Liver (tissue), 9 donors: ENCODE measurements around the gene PDE4D. TPM values are rescaled to one million over a fixed set of nuclear protein-coding genes. Genes with fewer than 3 reads are reported as not detected.

Experiments used
- DNase-seq: peaks from one replicate; pipeline ENCODE4 v3.0.0-alpha.2; 2017; ENCODE audit warnings: low spot score
- H3K27ac ChIP-seq, 2 donors: one replicate each; pipeline ENCODE4 v1.7.0; 2013; ENCODE audit warnings: inconsistent platforms in 2 of 2, low read length in 2 of 2, control low read depth in 1 of 2, low read depth in 1 of 2, mild to moderate bottlenecking in 1 of 2
- H3K27me3 ChIP-seq, 4 donors: one replicate each; pipeline versions ENCODE4 v1.6.1 to v1.7.0; 2013; ENCODE audit warnings: low read length in 3 of 4, inconsistent platforms in 1 of 4, mild to moderate bottlenecking in 1 of 4, moderate library complexity in 1 of 4; ENCODE audit not compliant: control insufficient read depth in 4 of 4, insufficient read depth in 4 of 4
- H3K36me3 ChIP-seq, 4 donors: one replicate each; pipeline versions ENCODE4 v1.6.1 to v1.7.0; 2013; ENCODE audit warnings: low read length in 3 of 4, mild to moderate bottlenecking in 3 of 4, low read depth in 1 of 4, moderate library complexity in 1 of 4; ENCODE audit not compliant: control insufficient read depth in 4 of 4, insufficient read depth in 3 of 4
- H3K4me1 ChIP-seq, 4 donors: one replicate each; pipeline versions ENCODE4 v1.6.1 to v1.7.0; 2013; ENCODE audit warnings: low read length in 3 of 4, mild to moderate bottlenecking in 3 of 4, moderate library complexity in 1 of 4; ENCODE audit not compliant: control insufficient read depth in 4 of 4, insufficient read depth in 4 of 4
- H3K4me3 ChIP-seq, 3 donors: one replicate each; pipeline versions ENCODE4 v1.6.1 to v1.7.0; 2013; ENCODE audit warnings: low read length in 3 of 3, control low read depth in 1 of 3, low read depth in 1 of 3, mild to moderate bottlenecking in 1 of 3
- H3K9ac ChIP-seq, 2 donors: one replicate each; pipeline ENCODE4 v1.7.0; 2013; ENCODE audit warnings: low read length in 2 of 2, mild to moderate bottlenecking in 2 of 2, moderate library complexity in 2 of 2, control low read depth in 1 of 2, low read depth in 1 of 2
- H3K9me3 ChIP-seq, 4 donors: one replicate each; pipeline versions ENCODE4 v1.6.1 to v1.7.0; 2013; ENCODE audit warnings: low read length in 3 of 4; ENCODE audit not compliant: control insufficient read depth in 4 of 4
- ATF3 ChIP-seq: IDR thresholded peaks from 2 replicates; pipeline ENCODE4 v1.6.1; 2016; ENCODE audit warnings: antibody characterized with exemption
- CTCF ChIP-seq: fragments of 150-350 bp; IDR thresholded peaks from 2 replicates; pipeline ENCODE4 v1.5.1; 2017; ENCODE audit warnings: improper control_type of control experiment, low read depth, low read length; ENCODE audit not compliant: missing input control
- EGR1 ChIP-seq, 2 donors: IDR thresholded peaks; 2 replicates each; pipeline ENCODE4 v1.6.1; 2016 to 2018; ENCODE audit warnings: antibody characterized with exemption in 2 of 2, low read depth in 2 of 2
- FOXA1 ChIP-seq: IDR thresholded peaks from 2 replicates; pipeline ENCODE4 v1.6.1; 2016; ENCODE audit warnings: antibody characterized with exemption
- FOXA2 ChIP-seq: IDR thresholded peaks from 2 replicates; pipeline ENCODE4 v1.6.1; 2016; ENCODE audit warnings: antibody characterized with exemption
- GABPA ChIP-seq, 2 donors: IDR thresholded peaks in 1 of 2; conservative IDR thresholded peaks in 1 of 2; 2 replicates each; pipeline ENCODE4 v1.6.1; 2016; ENCODE audit warnings: antibody characterized with exemption in 2 of 2, mild to moderate bottlenecking in 1 of 2, moderate library complexity in 1 of 2
- HNF4A ChIP-seq, 2 donors: conservative IDR thresholded peaks; 2 replicates each; pipeline ENCODE4 v1.6.1; 2016; ENCODE audit warnings: antibody characterized with exemption in 2 of 2, mild to moderate bottlenecking in 2 of 2
- HNF4G ChIP-seq: IDR thresholded peaks from 2 replicates; pipeline ENCODE4 v1.6.1; 2016; ENCODE audit warnings: antibody characterized with exemption
- JUND ChIP-seq, 2 donors: IDR thresholded peaks; 2 replicates each; pipeline ENCODE4 v1.6.1; 2016; ENCODE audit warnings: antibody characterized with exemption in 2 of 2
- MAX ChIP-seq: IDR thresholded peaks from 2 replicates; pipeline ENCODE4 v1.6.1; 2016; ENCODE audit warnings: antibody characterized with exemption
- NR2F2 ChIP-seq: IDR thresholded peaks from 2 replicates; pipeline ENCODE4 v1.6.1; 2016; ENCODE audit warnings: antibody characterized with exemption
- RAD21 ChIP-seq, 2 donors: IDR thresholded peaks; 2 replicates each; pipeline ENCODE4 v1.6.1; 2016; ENCODE audit warnings: antibody characterized with exemption in 2 of 2, mild to moderate bottlenecking in 2 of 2
- REST ChIP-seq: IDR thresholded peaks from 2 replicates; pipeline ENCODE4 v1.6.1; 2016; ENCODE audit warnings: antibody characterized with exemption, mild to moderate bottlenecking
- RXRA ChIP-seq, 2 donors: IDR thresholded peaks; 2 replicates each; pipeline ENCODE4 v1.6.1; 2017 to 2018; ENCODE audit warnings: antibody characterized with exemption in 2 of 2, mild to moderate bottlenecking in 1 of 2
- TAF1 ChIP-seq: conservative IDR thresholded peaks from 2 replicates; pipeline ENCODE4 v1.6.1; 2016; ENCODE audit warnings: antibody characterized with exemption, mild to moderate bottlenecking
- YY1 ChIP-seq: IDR thresholded peaks from 2 replicates; pipeline ENCODE4 v1.6.1; 2016; ENCODE audit warnings: antibody characterized with exemption, mild to moderate bottlenecking
- ZBTB33 ChIP-seq: IDR thresholded peaks from 2 replicates; pipeline ENCODE4 v1.6.1; 2016; ENCODE audit warnings: antibody characterized with exemption
- WGBS: extraction: QIAGEN DNeasy Blood & Tissue Kit; methylation state at CpG from one replicate; pipeline ENCODE4 v1.1.7; 2013; 5-methylcytosine and 5-hydroxymethylcytosine counted together
- polyA plus RNA-seq, 2 donors: library from polyadenylated mRNA; stranded (reverse) in 1 of 2; unstranded in 1 of 2; fragments of 200-250 nt in 1 of 2; fragments of >200 nt in 1 of 2; fragmentation: Nextera tagmentation in 1 of 2; extraction: Ambion mirVana in 1 of 2; gene quantifications; one replicate each; pipeline versions ENCODE4 v1.2.1 to v1.2.3, GENCODE V29; 2013 to 2015
- total RNA-seq, 2 donors: library from RNA; depleted of rRNA; stranded (reverse); fragments of >200 nt; gene quantifications; one replicate each; pipeline ENCODE4 v1.2.3, GENCODE V29; 2014
- donor health status: healthy.
- donor health status: healthy.
- donor health status: healthy.
- donor health status: healthy.
- donor health status: healthy.

Gene PDE4D
- total and polyA plus RNA-seq, 4 donors = 0.67 to 11.9 (median 6.5) TPM

GRCh38 chr5:59333416-59333815, 560.1 kb downstream of the PDE4D start:
- Histone ChIP-seq H3K9ac (no peak overlapping the region), H3K36me3 (no peaks in the 10 kb centered on the region), H3K9me3 (no peaks in the 10 kb centered on the region), H3K27me3 (no peaks in the 10 kb centered on the region), H3K4me3 (no peak overlapping the region), H3K27ac (no peak overlapping the region), H3K4me1 (no peaks in the 10 kb centered on the region)
- no peak for DNase-seq
- TF ChIP-seq RXRA (IDR thresholded peaks at IDR 0.05) (no peak), FOXA1 (no peak), HNF4G (no peak), EGR1 (IDR thresholded peaks at IDR 0.05; ENCODE audit: low read depth in 2 of 2) (no peak), ZBTB33 (no peak), JUND (IDR thresholded peaks at IDR 0.05) (no peak), NR2F2 (no peak), YY1 (no peak), FOXA2 (no peak), TAF1 (no peak), GABPA (IDR thresholded peaks at IDR 0.05 in 1 of 2, conservative IDR thresholded peaks at IDR 0.05 in 1 of 2) (no peak), RAD21 (IDR thresholded peaks at IDR 0.05) (no peak), HNF4A (conservative IDR thresholded peaks at IDR 0.05) (no peak)

- TF ChIP-seq MAX (no peak), RXRA (IDR thresholded peaks at IDR 0.05) (no peak), CTCF (no peak), YY1 (no peak), HNF4A (conservative IDR thresholded peaks at IDR 0.05) (no peak), ATF3 (no peak), JUND (IDR thresholded peaks at IDR 0.05) (no peak), TAF1 (no peak), REST (no peak)
- Histone ChIP-seq H3K36me3 (no peaks in the 10 kb centered on the region), H3K27ac (no peak overlapping the region), H3K9ac (no peak overlapping the region), H3K27me3 (no peaks in the 10 kb centered on the region), H3K9me3 (no peaks in the 10 kb centered on the region), H3K4me3 (no peak overlapping the region), H3K4me1 (no peaks in the 10 kb centered on the region)
- 94% methylated on average over 2 of the region's 2 CpGs for WGBS
- DNase-seq = no peak
These were observed 561.1 kb downstream of the PDE4D start for GRCh38 chr5:59332236-59332973.
